ENCODE results near the gene SLC9A3.

GRCh38 chr5:482506-482905 lies 41.7 kb downstream of the SLC9A3 start:
- TF ChIP-seq CTCF (conservative IDR thresholded peaks at IDR 0.05), result no peak
- TF ChIP-seq ZFX (IDR thresholded peaks at IDR 0.05), result no peak

Measured in C4-2B (cell line).